Muscle layer of colon (tissue), 2 donors: ENCODE results near the gene PRDM2.

ENCODE experiments used
- H3K27ac ChIP-seq: one replicate; pipeline ENCODE4 v1.7.0; 2013; ENCODE audit warnings: low read depth, mild to moderate bottlenecking, low read length, moderate library complexity
- H3K27me3 ChIP-seq, 2 donors: one replicate each; pipeline ENCODE4 v1.7.0; 2013; ENCODE audit warnings: low read length in 2 of 2, mild to moderate bottlenecking in 2 of 2; ENCODE audit not compliant: insufficient read depth in 2 of 2, control insufficient read depth in 1 of 2
- H3K36me3 ChIP-seq: one replicate; pipeline ENCODE4 v1.7.0; 2013; ENCODE audit warnings: mild to moderate bottlenecking, low read length; ENCODE audit not compliant: insufficient read depth
- H3K4me1 ChIP-seq: one replicate; pipeline ENCODE4 v1.7.0; 2013; ENCODE audit warnings: mild to moderate bottlenecking, low read length; ENCODE audit not compliant: insufficient read depth
- H3K4me3 ChIP-seq, 2 donors: one replicate each; pipeline ENCODE4 v1.7.0; 2013; ENCODE audit warnings: low read length in 2 of 2, low read depth in 1 of 2, mild to moderate bottlenecking in 1 of 2, moderate library complexity in 1 of 2
- H3K9ac ChIP-seq: one replicate; pipeline ENCODE4 v1.7.0; 2013; ENCODE audit warnings: low read length
- H3K9me3 ChIP-seq: one replicate; pipeline ENCODE4 v1.7.0; 2013; ENCODE audit warnings: mild to moderate bottlenecking, low read length
- donor health status: abdominal sarcoma.
- donor health status: Adenocarcinoma of cecum.

The PRDM2 gene

GRCh38 chr1:13797397-13797796, 97.4 kb downstream of the PRDM2 start:
- no peaks in the 10 kb centered on the region for H3K27me3 ChIP-seq
- no peak overlapping the region for H3K9ac ChIP-seq
- no peaks in the 10 kb centered on the region for H3K9me3 ChIP-seq
- H3K36me3 ChIP-seq: peaks cover 4% of the 10 kb centered on the region
- H3K4me1 ChIP-seq: no peaks in the 10 kb centered on the region
- no peak overlapping the region for H3K27ac ChIP-seq
- no peak overlapping the region for H3K4me3 ChIP-seq

- H3K27ac ChIP-seq: no peak overlapping the region
- no peaks in the 10 kb centered on the region for H3K27me3 ChIP-seq
- no peaks in the 10 kb centered on the region for H3K4me1 ChIP-seq
- no peak overlapping the region for H3K9ac ChIP-seq
- H3K4me3 ChIP-seq: no peak overlapping the region
- no peaks in the 10 kb centered on the region for H3K9me3 ChIP-seq
- H3K36me3 ChIP-seq: peaks cover 4% of the 10 kb centered on the region
Observed at GRCh38 chr1:13798120-13798519, 98.1 kb downstream of the PRDM2 start.

GRCh38 chr1:13799502-13800283, 99.7 kb downstream of the PRDM2 start:
- H3K27ac ChIP-seq: no peak overlapping the region
- H3K36me3 ChIP-seq: peaks cover 4% of the 10 kb centered on the region

GRCh38 chr1:13801232-13801631, 101.2 kb downstream of the PRDM2 start:
- Histone ChIP-seq H3K9me3 (no peaks in the 10 kb centered on the region), H3K27ac (no peak overlapping the region), H3K27me3 (no peaks in the 10 kb centered on the region), H3K4me1 (no peaks in the 10 kb centered on the region), H3K9ac (no peak overlapping the region), H3K4me3 (no peak overlapping the region), H3K36me3 (peaks cover 4% of the 10 kb centered on the region)

More at GRCh38 chr1:13799502-13800283, 99.7 kb downstream of the PRDM2 start:
- H3K4me1 ChIP-seq: no peaks in the 10 kb centered on the region
- H3K27me3 ChIP-seq: no peaks in the 10 kb centered on the region
- no peaks in the 10 kb centered on the region for H3K9me3 ChIP-seq
- no peak overlapping the region for H3K4me3 ChIP-seq
- no peak overlapping the region for H3K9ac ChIP-seq

GRCh38 chr1:13801655-13802486, 101.9 kb downstream of the PRDM2 start:
- Histone ChIP-seq H3K36me3 (no peaks in the 10 kb centered on the region), H3K4me3 (no peak overlapping the region)

GRCh38 chr1:13802782-13803545, 103.0 kb downstream of the PRDM2 start:
- no peaks in the 10 kb centered on the region for H3K4me1 ChIP-seq
- H3K9ac ChIP-seq: no peak overlapping the region
- H3K27ac ChIP-seq: no peak overlapping the region

More at GRCh38 chr1:13801655-13802486, 101.9 kb downstream of the PRDM2 start:
- no peaks in the 10 kb centered on the region for H3K4me1 ChIP-seq
- H3K27me3 ChIP-seq: no peaks in the 10 kb centered on the region
- no peak overlapping the region for H3K9ac ChIP-seq
- H3K9me3 ChIP-seq: no peaks in the 10 kb centered on the region
- H3K27ac ChIP-seq: no peak overlapping the region

GRCh38 chr1:13803546-13804239, 103.7 kb downstream of the PRDM2 start:
- no peak overlapping the region for H3K27ac ChIP-seq
- no peaks in the 10 kb centered on the region for H3K9me3 ChIP-seq
- H3K27me3 ChIP-seq: no peaks in the 10 kb centered on the region
- H3K36me3 ChIP-seq: no peaks in the 10 kb centered on the region
- no peak overlapping the region for H3K9ac ChIP-seq
- H3K4me1 ChIP-seq: no peaks in the 10 kb centered on the region
- H3K4me3 ChIP-seq: no peak overlapping the region

More at GRCh38 chr1:13802782-13803545, 103.0 kb downstream of the PRDM2 start:
- Histone ChIP-seq H3K27me3 (no peaks in the 10 kb centered on the region), H3K9me3 (no peaks in the 10 kb centered on the region), H3K4me3 (no peak overlapping the region), H3K36me3 (no peaks in the 10 kb centered on the region)

GRCh38 chr1:13804240-13804633, 104.2 kb downstream of the PRDM2 start:
- Histone ChIP-seq H3K9ac (no peak overlapping the region), H3K4me3 (no peak overlapping the region), H3K36me3 (no peaks in the 10 kb centered on the region), H3K27me3 (no peaks in the 10 kb centered on the region), H3K9me3 (no peaks in the 10 kb centered on the region), H3K4me1 (no peaks in the 10 kb centered on the region), H3K27ac (no peak overlapping the region)

GRCh38 chr1:13805431-13805830, 105.4 kb downstream of the PRDM2 start:
- H3K27me3 ChIP-seq: no peaks in the 10 kb centered on the region

GRCh38 chr1:13806108-13806507, 106.1 kb downstream of the PRDM2 start:
- Histone ChIP-seq H3K9me3 (no peaks in the 10 kb centered on the region), H3K9ac (no peak overlapping the region), H3K36me3 (no peaks in the 10 kb centered on the region), H3K27me3 (no peaks in the 10 kb centered on the region), H3K4me3 (no peak overlapping the region), H3K4me1 (no peaks in the 10 kb centered on the region), H3K27ac (no peak overlapping the region)

More at GRCh38 chr1:13805431-13805830, 105.4 kb downstream of the PRDM2 start:
- Histone ChIP-seq H3K9ac (no peak overlapping the region), H3K27ac (no peak overlapping the region), H3K4me3 (no peak overlapping the region), H3K36me3 (no peaks in the 10 kb centered on the region), H3K9me3 (no peaks in the 10 kb centered on the region), H3K4me1 (no peaks in the 10 kb centered on the region)
